Stomach smooth muscle (tissue), 2 donors: Measurements from ENCODE around the gene PGAP3.

ENCODE experiments used
- H3K27ac ChIP-seq: one replicate; pipeline ENCODE4 v1.7.0; 2013; ENCODE audit warnings: mild to moderate bottlenecking, low read length, inconsistent platforms
- H3K27me3 ChIP-seq, 2 donors: one replicate each; pipeline ENCODE4 v1.7.0; 2013; ENCODE audit warnings: low read length in 2 of 2; ENCODE audit not compliant: insufficient read depth in 2 of 2, control insufficient read depth in 1 of 2
- H3K36me3 ChIP-seq, 2 donors: one replicate each; pipeline ENCODE4 v1.7.0; 2013; ENCODE audit warnings: low read length in 2 of 2; ENCODE audit not compliant: control insufficient read depth in 2 of 2, insufficient read depth in 2 of 2
- H3K4me1 ChIP-seq: one replicate; pipeline ENCODE4 v1.7.0; 2013; ENCODE audit warnings: low read length; ENCODE audit not compliant: control insufficient read depth, insufficient read depth
- H3K4me3 ChIP-seq, 2 donors: one replicate each; pipeline ENCODE4 v1.7.0; 2013; ENCODE audit warnings: low read length in 2 of 2
- H3K9ac ChIP-seq, 2 donors: one replicate each; pipeline ENCODE4 v1.7.0; 2013; ENCODE audit warnings: low read length in 2 of 2, mild to moderate bottlenecking in 1 of 2
- H3K9me3 ChIP-seq, 2 donors: one replicate each; pipeline ENCODE4 v1.7.0; 2013; ENCODE audit warnings: low read length in 2 of 2; ENCODE audit not compliant: control insufficient read depth in 2 of 2
- donor health status: healthy.
- donor health status: Pancreatic carcinoma.

PGAP3 gene

GRCh38 chr17:39632153-39632941 is 55.5 kb downstream of the PGAP3 start:
- no peak overlapping the region for H3K9ac ChIP-seq
- H3K27ac ChIP-seq, result no peak overlapping the region
- H3K4me1 ChIP-seq, result peaks cover 25% of the 10 kb centered on the region
- H3K36me3 ChIP-seq, result no peaks in the 10 kb centered on the region
- no peaks in the 10 kb centered on the region for H3K9me3 ChIP-seq
- no peak overlapping the region for H3K4me3 ChIP-seq
- H3K27me3 ChIP-seq, result peaks cover 22 to 30% of the 10 kb centered on the region in 2 donors

GRCh38 chr17:39631403-39631802 is 56.5 kb downstream of the PGAP3 start:
- H3K9me3 ChIP-seq, result no peaks in the 10 kb centered on the region
- no peak overlapping the region for H3K27ac ChIP-seq
- H3K4me3 ChIP-seq, result no peak overlapping the region
- H3K27me3 ChIP-seq, result peaks cover 24 to 39% of the 10 kb centered on the region in 2 donors
- H3K36me3 ChIP-seq, result no peaks in the 10 kb centered on the region
- no peak overlapping the region for H3K9ac ChIP-seq
- peaks cover 29% of the 10 kb centered on the region for H3K4me1 ChIP-seq

- H3K27ac ChIP-seq, result no peak overlapping the region
- H3K9me3 ChIP-seq, result no peaks in the 10 kb centered on the region
- no peaks in the 10 kb centered on the region for H3K36me3 ChIP-seq
- no peak overlapping the region for H3K4me3 ChIP-seq
- peaks cover 21% of the 10 kb centered on the region for H3K4me1 ChIP-seq
- no peak overlapping the region for H3K9ac ChIP-seq
- peaks cover 38 to 54% of the 10 kb centered on the region in 2 donors for H3K27me3 ChIP-seq
Observed at GRCh38 chr17:39629898-39630297, 58.0 kb downstream of the PGAP3 start.

- H3K27me3 ChIP-seq, result peaks cover 41 to 58% of the 10 kb centered on the region in 2 donors
- no peak overlapping the region for H3K9ac ChIP-seq
- H3K36me3 ChIP-seq, result no peaks in the 10 kb centered on the region
- no peaks in the 10 kb centered on the region for H3K9me3 ChIP-seq
- peaks cover 19% of the 10 kb centered on the region for H3K4me1 ChIP-seq
- H3K4me3 ChIP-seq, result no peak overlapping the region
- H3K27ac ChIP-seq, result no peak overlapping the region
Observed at GRCh38 chr17:39629494-39629880, 58.4 kb downstream of the PGAP3 start.

- no peaks in the 10 kb centered on the region for H3K36me3 ChIP-seq
- no peaks in the 10 kb centered on the region for H3K9me3 ChIP-seq
- H3K27ac ChIP-seq, result no peak overlapping the region
- H3K9ac ChIP-seq, result no peak overlapping the region
- no peak overlapping the region for H3K4me3 ChIP-seq
- H3K27me3 ChIP-seq, result peaks cover 41 to 61% of the 10 kb centered on the region in 2 donors
- peaks cover 13% of the 10 kb centered on the region for H3K4me1 ChIP-seq
Observed at GRCh38 chr17:39628655-39629493, 59.0 kb downstream of the PGAP3 start.

GRCh38 chr17:39627712-39628516 is 59.9 kb downstream of the PGAP3 start:
- Histone ChIP-seq H3K27ac (no peak overlapping the region), H3K4me3 (no peak overlapping the region), H3K36me3 (no peaks in the 10 kb centered on the region), H3K9ac (no peak overlapping the region), H3K4me1 (peaks cover 14% of the 10 kb centered on the region), H3K9me3 (no peaks in the 10 kb centered on the region), H3K27me3 (peaks cover 43 to 61% of the 10 kb centered on the region in 2 donors)

GRCh38 chr17:39627047-39627711 is 60.7 kb downstream of the PGAP3 start:
- H3K27ac ChIP-seq, result no peak overlapping the region
- H3K9me3 ChIP-seq, result no peaks in the 10 kb centered on the region
- peaks cover 43 to 61% of the 10 kb centered on the region in 2 donors for H3K27me3 ChIP-seq
- H3K4me1 ChIP-seq, result peaks cover 18% of the 10 kb centered on the region
- H3K4me3 ChIP-seq, result peak overlapping the region in 1 of 2 donors; percentile 54
- H3K36me3 ChIP-seq, result no peaks in the 10 kb centered on the region
- H3K9ac ChIP-seq, result no peak overlapping the region

- Histone ChIP-seq H3K9ac (no peak within 1 kb of the TSS), H3K4me3 (peak within 1 kb of the TSS in 1 of 2 donors; percentile 54), H3K27me3 (peaks cover 38 to 61% of the 10 kb centered on the region in 2 donors), H3K9me3 (no peaks in the 10 kb centered on the region), H3K27ac (no peak within 1 kb of the TSS), H3K36me3 (no peaks in the 10 kb centered on the region), H3K4me1 (peaks cover 22% of the 10 kb centered on the region)
Observed at GRCh38 chr17:39626171-39627046, 61.4 kb downstream of the PGAP3 start, which contains the start of gene PPP1R1B. TSS of gene PPP1R1B (plus strand) at chr17:39626952. CDS start at chr17:39627393, 441 bp downstream.

- Histone ChIP-seq H3K4me3 (no peak overlapping the region), H3K9me3 (no peaks in the 10 kb centered on the region), H3K4me1 (peaks cover 22% of the 10 kb centered on the region), H3K36me3 (no peaks in the 10 kb centered on the region), H3K9ac (no peak overlapping the region), H3K27ac (no peak overlapping the region), H3K27me3 (peaks cover 39 to 61% of the 10 kb centered on the region in 2 donors)
Observed at GRCh38 chr17:39625198-39625785, 62.6 kb downstream of the PGAP3 start.
